Mononuclear cell (primary cell): ENCODE measurements around the gene UBP1. TPM values are rescaled to one million over a fixed set of nuclear protein-coding genes. Genes with fewer than 3 reads are reported as not detected.
"Not testable (repeated sequence)": the region's sequence is repeated elsewhere in the genome, so short reads cannot be mapped to it uniquely, and the experiment has no call there.

Experiments
- H3K27me3 ChIP-seq: 2 replicates; pipeline ENCODE4 v1.6.0; 2011; ENCODE audit warnings: low read length, control low read depth; ENCODE audit not compliant: insufficient read depth
- H3K4me1 ChIP-seq: 2 replicates; pipeline ENCODE4 v1.5.1; 2011; ENCODE audit warnings: mild to moderate bottlenecking, low read length, control low read depth; ENCODE audit not compliant: insufficient read depth
- H3K4me3 ChIP-seq: 2 replicates; pipeline ENCODE4 v1.5.1; 2011; ENCODE audit warnings: mild to moderate bottlenecking, low read length, moderate library complexity
- H3K9me3 ChIP-seq: 2 replicates; pipeline ENCODE4 v1.5.1; 2011; ENCODE audit warnings: low read depth, mild to moderate bottlenecking, control low read depth, low read length
- total RNA-seq: library from RNA; depleted of rRNA; stranded (reverse); fragments of >200 nt; gene quantifications from one replicate; pipeline ENCODE4 v1.2.3, GENCODE V29; 2012

UBP1 gene
- 93.8 TPM for total RNA-seq

GRCh38 chr3:33440328-33441224 lies at the start of gene UBP1:
TSS of gene UBP1 (minus strand) at chr3:33440405. CDS start at chr3:33439848, 557 bp downstream.
- H3K4me1 ChIP-seq: peaks cover 36% of the 10 kb centered on the region
- H3K4me3 ChIP-seq: peak within 1 kb of the TSS; percentile 84
- H3K9me3 ChIP-seq: no peaks in the 10 kb centered on the region
- H3K27me3 ChIP-seq: no peaks in the 10 kb centered on the region

- Histone ChIP-seq H3K9me3 (no peaks in the 10 kb centered on the region), H3K4me3 (no peak overlapping the region), H3K27me3 (no peaks in the 10 kb centered on the region), H3K4me1 (no peaks in the 10 kb centered on the region)
Measured at GRCh38 chr3:33488683-33489082, 48.5 kb upstream of the UBP1 start.

GRCh38 chr3:33488246-33488645 lies 48.0 kb upstream of the UBP1 start:
- Histone ChIP-seq H3K4me1 (no peaks in the 10 kb centered on the region), H3K9me3 (no peaks in the 10 kb centered on the region), H3K27me3 (no peaks in the 10 kb centered on the region), H3K4me3 (no peak overlapping the region)

GRCh38 chr3:33482111-33482521 lies 41.9 kb upstream of the UBP1 start:
- Histone ChIP-seq H3K4me1 (no peaks in the 10 kb centered on the region), H3K27me3 (no peaks in the 10 kb centered on the region), H3K4me3 (no peak overlapping the region), H3K9me3 (no peaks in the 10 kb centered on the region)

GRCh38 chr3:33474896-33475295 lies 34.7 kb upstream of the UBP1 start:
- Histone ChIP-seq H3K9me3 (no peaks in the 10 kb centered on the region), H3K4me3 (no peak overlapping the region), H3K27me3 (no peaks in the 10 kb centered on the region), H3K4me1 (no peaks in the 10 kb centered on the region)

GRCh38 chr3:33473813-33474212 lies 33.6 kb upstream of the UBP1 start:
- no peak overlapping the region for H3K4me3 ChIP-seq
- no peaks in the 10 kb centered on the region for H3K9me3 ChIP-seq
- no peaks in the 10 kb centered on the region for H3K4me1 ChIP-seq
- no peaks in the 10 kb centered on the region for H3K27me3 ChIP-seq

DNA sequence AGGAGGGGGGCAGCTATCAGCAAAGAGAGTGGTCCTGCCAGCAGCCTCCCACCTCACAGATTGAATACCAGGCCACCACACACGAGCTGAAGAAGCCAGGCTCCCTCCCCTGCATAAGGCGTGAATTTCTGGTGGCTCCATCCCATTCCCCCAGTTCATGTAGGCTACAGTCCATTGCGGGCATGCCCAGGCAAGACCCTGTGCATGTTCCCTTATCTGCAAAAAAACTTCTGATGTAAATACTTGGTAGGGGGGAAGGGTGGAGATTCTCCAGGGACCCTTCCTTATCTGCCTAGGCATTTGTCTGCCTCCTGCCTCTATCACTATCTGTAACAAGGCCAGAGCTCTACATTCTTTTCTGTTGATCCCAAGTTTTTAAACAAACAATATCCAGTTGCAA lies 27.6 kb upstream of the UBP1 start:
- no peaks in the 10 kb centered on the region for H3K9me3 ChIP-seq
- H3K4me1 ChIP-seq: no peaks in the 10 kb centered on the region
- H3K4me3 ChIP-seq: no peak overlapping the region
- H3K27me3 ChIP-seq: no peaks in the 10 kb centered on the region

GRCh38 chr3:33461097-33461496 lies 20.9 kb upstream of the UBP1 start:
- no peaks in the 10 kb centered on the region for H3K4me1 ChIP-seq
- H3K4me3 ChIP-seq: no peak overlapping the region
- no peaks in the 10 kb centered on the region for H3K27me3 ChIP-seq
- H3K9me3 ChIP-seq: peaks cover 7% of the 10 kb centered on the region

GRCh38 chr3:33459577-33459976 lies 19.4 kb upstream of the UBP1 start:
- H3K9me3 ChIP-seq, H3K4me1 ChIP-seq, H3K27me3 ChIP-seq, H3K4me3 ChIP-seq: not testable (repeated sequence)

- no peaks in the 10 kb centered on the region for H3K27me3 ChIP-seq
- H3K4me1 ChIP-seq: peaks cover 3% of the 10 kb centered on the region
- no peak overlapping the region for H3K4me3 ChIP-seq
- peaks cover 7% of the 10 kb centered on the region for H3K9me3 ChIP-seq
Measured at GRCh38 chr3:33458446-33458845, 18.2 kb upstream of the UBP1 start.

DNA sequence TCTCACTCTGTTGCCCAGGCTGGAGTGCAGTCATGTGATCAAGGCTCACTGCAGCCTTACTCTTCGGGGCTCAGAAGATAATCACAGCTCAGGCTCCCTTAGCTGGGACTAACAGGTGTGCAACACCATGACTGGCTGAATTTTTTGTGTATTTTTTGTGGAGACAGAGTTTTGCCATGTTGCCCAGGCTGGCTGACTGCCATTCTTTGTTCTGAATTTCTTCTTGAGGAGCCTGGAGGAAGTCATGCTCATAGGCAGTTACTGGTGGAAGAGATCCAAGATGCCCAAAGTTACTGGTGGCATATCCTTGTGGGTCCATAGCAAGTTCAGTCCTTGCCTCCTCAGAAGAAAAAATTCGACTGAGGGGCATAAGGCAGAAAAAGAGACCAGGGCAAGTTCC lies 16.6 kb upstream of the UBP1 start:
- H3K9me3 ChIP-seq: peaks cover 7% of the 10 kb centered on the region
- H3K4me3 ChIP-seq: no peak overlapping the region
- no peaks in the 10 kb centered on the region for H3K27me3 ChIP-seq
- H3K4me1 ChIP-seq: peaks cover 3% of the 10 kb centered on the region

GRCh38 chr3:33453331-33453761 lies 13.1 kb upstream of the UBP1 start:
- Histone ChIP-seq H3K27me3 (no peaks in the 10 kb centered on the region), H3K9me3 (no peaks in the 10 kb centered on the region), H3K4me3 (no peak overlapping the region), H3K4me1 (peaks cover 3% of the 10 kb centered on the region)

DNA sequence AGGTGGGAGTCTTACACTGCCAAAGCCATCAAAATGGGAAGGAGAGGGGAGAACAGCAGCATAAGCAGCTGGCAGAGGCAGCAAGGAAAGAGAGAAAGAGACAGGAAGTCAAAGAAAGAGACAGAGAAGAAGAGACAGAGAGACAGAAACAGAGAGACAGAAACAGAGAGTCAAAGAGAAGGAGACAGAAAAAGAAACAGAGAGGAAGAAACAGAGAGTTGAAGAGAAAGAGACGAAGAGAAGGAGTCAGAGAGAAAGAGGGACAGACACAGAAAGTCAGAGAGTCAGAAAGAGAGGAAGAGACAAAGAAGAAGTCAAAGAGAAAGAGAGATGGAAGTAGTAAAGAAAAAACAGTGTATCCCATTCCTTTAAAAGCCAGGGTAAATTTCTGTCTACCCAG lies 11.8 kb upstream of the UBP1 start:
- H3K27me3 ChIP-seq, H3K9me3 ChIP-seq, H3K4me3 ChIP-seq, H3K4me1 ChIP-seq: not testable (repeated sequence)

DNA sequence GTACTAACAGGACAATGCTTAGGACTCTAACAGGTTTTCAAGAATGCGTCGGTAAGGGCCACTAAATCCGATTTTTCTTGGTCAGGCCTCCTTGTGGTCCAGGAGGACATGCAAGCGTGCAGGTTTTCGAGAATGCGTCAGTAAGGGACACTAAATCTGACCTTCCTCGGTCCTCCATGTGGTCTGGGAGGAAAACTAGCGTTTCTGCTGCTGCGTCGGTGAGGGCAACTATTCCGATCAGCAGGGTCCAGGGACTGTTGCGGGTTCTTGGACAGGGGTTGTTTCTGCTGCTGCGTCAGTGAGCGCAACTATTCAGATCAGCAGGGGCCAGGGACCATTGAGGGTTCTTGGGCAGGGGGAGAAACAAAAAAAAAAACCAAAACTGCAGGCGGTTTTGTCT lies 7.8 kb upstream of the UBP1 start:
- Histone ChIP-seq H3K9me3 (no peaks in the 10 kb centered on the region), H3K27me3 (no peaks in the 10 kb centered on the region), H3K4me1 (no peaks in the 10 kb centered on the region), H3K4me3 (no peak overlapping the region)

DNA sequence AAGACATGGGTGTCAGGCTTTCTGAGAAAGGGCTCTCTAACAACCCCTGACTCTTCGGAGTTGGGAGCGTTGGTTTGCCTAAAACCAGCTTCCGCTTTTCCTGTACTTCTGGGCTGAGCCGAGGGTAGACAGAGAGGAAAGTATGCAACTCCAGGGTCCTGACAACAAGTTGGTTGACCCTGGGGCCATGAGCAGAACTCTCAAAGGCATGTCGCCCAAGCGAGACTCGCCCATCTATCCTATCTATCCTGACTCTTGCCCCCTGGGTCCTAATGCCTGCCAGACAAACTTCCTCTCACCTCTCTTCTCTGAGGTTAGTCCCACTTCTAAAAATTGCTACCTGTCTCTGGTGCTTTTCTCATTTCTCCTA lies 7.0 kb upstream of the UBP1 start:
- H3K4me3 ChIP-seq, H3K4me1 ChIP-seq, H3K9me3 ChIP-seq, H3K27me3 ChIP-seq: not testable (repeated sequence)

DNA sequence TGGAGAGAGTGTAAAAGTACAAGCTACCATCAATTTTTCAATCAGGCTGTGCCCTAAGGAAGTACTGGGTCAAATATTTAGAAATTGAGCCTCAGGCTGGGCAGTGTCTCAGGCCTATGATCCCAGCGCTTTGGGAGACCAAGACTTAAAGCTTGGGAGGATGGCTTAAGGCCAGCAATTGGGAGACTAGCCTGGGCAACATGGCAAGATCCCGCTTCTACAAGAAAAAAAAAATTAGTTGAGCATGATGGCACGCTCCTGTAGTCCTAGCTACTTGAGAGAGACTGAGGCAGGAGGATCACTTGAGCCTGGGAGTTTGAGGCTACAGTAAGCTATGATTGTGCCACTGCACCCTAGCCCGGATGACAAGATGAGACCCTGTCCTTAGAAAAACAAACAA lies 2.0 kb upstream of the UBP1 start:
- Histone ChIP-seq H3K4me3 (no peak overlapping the region), H3K27me3 (no peaks in the 10 kb centered on the region), H3K9me3 (no peaks in the 10 kb centered on the region), H3K4me1 (peaks cover 28% of the 10 kb centered on the region)
